GM23248 (cell line): Measurements from ENCODE around the gene TXNRD2. TPM values are rescaled to one million over a fixed set of nuclear protein-coding genes. Genes with fewer than 3 reads are reported as not detected.

Source experiments
- DNase-seq: peaks from one replicate; pipeline ENCODE4 v3.0.0-alpha.2; 2015
- H2AFZ ChIP-seq: fragments of 200-600 bp; sonication (generic); 2 replicates; pipeline ENCODE4 v1.6.1; 2016; ENCODE audit warnings: antibody characterized with exemption
- H3F3A ChIP-seq: fragments of 200-600 bp; sonication (generic); 2 replicates; pipeline ENCODE4 v1.6.1; 2016; ENCODE audit warnings: mild to moderate bottlenecking, antibody characterized with exemption, mixed run types; ENCODE audit not compliant: insufficient read depth
- H3K27ac ChIP-seq: fragments of 200-600 bp; sonication (generic); 2 replicates; pipeline ENCODE4 v1.5.1; 2016; ENCODE audit warnings: mild to moderate bottlenecking
- H3K27me3 ChIP-seq: fragments of 200-600 bp; sonication (generic); replicated peaks from 2 replicates; pipeline ENCODE4 v1.6.1; 2016; ENCODE audit warnings: mild to moderate bottlenecking; ENCODE audit not compliant: insufficient read depth
- H3K36me3 ChIP-seq: fragments of 200-600 bp; sonication (generic); 2 replicates; pipeline ENCODE4 v1.6.1; 2016; ENCODE audit warnings: low read depth, mild to moderate bottlenecking
- H3K4me1 ChIP-seq: fragments of 200-600 bp; sonication (generic); 2 replicates; pipeline ENCODE4 v1.6.1; 2016; ENCODE audit warnings: mild to moderate bottlenecking; ENCODE audit not compliant: insufficient read depth
- H3K4me2 ChIP-seq: fragments of 200-600 bp; sonication (generic); one replicate; pipeline ENCODE4 v1.6.1; 2016; ENCODE audit warnings: mild to moderate bottlenecking; ENCODE audit not compliant: unreplicated experiment
- H3K4me3 ChIP-seq: fragments of 200-600 bp; sonication (generic); 2 replicates; pipeline ENCODE4 v1.5.1; 2016; ENCODE audit warnings: mild to moderate bottlenecking
- H3K79me2 ChIP-seq: fragments of 200-600 bp; sonication (generic); 2 replicates; pipeline ENCODE4 v1.6.1; 2016; ENCODE audit warnings: mild to moderate bottlenecking; ENCODE audit not compliant: insufficient read depth
- H3K9ac ChIP-seq: fragments of 200-600 bp; sonication (generic); 2 replicates; pipeline ENCODE4 v1.6.1; 2016; ENCODE audit warnings: mild to moderate bottlenecking
- H3K9me2 ChIP-seq: fragments of 200-600 bp; sonication (generic); 2 replicates; pipeline ENCODE4 v1.6.1; 2016; ENCODE audit warnings: mixed run types, mild to moderate bottlenecking, moderate library complexity; ENCODE audit not compliant: insufficient read depth
- H3K9me3 ChIP-seq: fragments of 200-600 bp; sonication (generic); one replicate; pipeline ENCODE4 v1.6.1; 2017; ENCODE audit warnings: low read depth
- H4K20me1 ChIP-seq: fragments of 200-600 bp; sonication (generic); 2 replicates; pipeline ENCODE4 v1.6.0; 2016; ENCODE audit not compliant: insufficient read depth
- EZH2 ChIP-seq: fragments of 200-600 bp; sonication (generic); IDR thresholded peaks from 2 replicates; pipeline ENCODE4 v1.6.1; 2018; ENCODE audit warnings: antibody characterized with exemption, mild to moderate bottlenecking; ENCODE audit not compliant: insufficient read depth, poor library complexity, severe bottlenecking
- EZH2phosphoT487 ChIP-seq: fragments of 200-600 bp; sonication (generic); IDR thresholded peaks from 2 replicates; pipeline ENCODE4 v1.6.1; 2018; ENCODE audit warnings: antibody characterized with exemption, moderate library complexity, mild to moderate bottlenecking, low read depth; ENCODE audit not compliant: insufficient read depth
- WGBS, 2 experiments: methylation state at CpG; one replicate each; pipeline ENCODE4 v1.1.6; 2015 to 2017; ENCODE audit warnings: low lambda C conversion rate in 2 of 2, low coverage in 1 of 2; ENCODE audit errors: missing lambda C conversion rate in 2 of 2; 5-methylcytosine and 5-hydroxymethylcytosine counted together
- in situ Hi-C: fragments of 300-500 bp; cut with MboI; formaldehyde crosslinking; loops from 2 replicates; pipeline ENCODE4 v1.15.0; 2020
- polyA plus RNA-seq: library from polyadenylated mRNA; unstranded; fragments of >200 nt; fragmentation: Nextera tagmentation; extraction: Ambion mirVana; gene quantifications from 2 replicates; pipeline ENCODE4 v1.2.1, GENCODE V29; 2016
- total RNA-seq: library from RNA; depleted of rRNA; stranded (reverse); fragments of >200 nt; shearing (Covaris generic); gene quantifications from 2 replicates; pipeline ENCODE4 v1.2.3, GENCODE V29; 2014

The TXNRD2 gene
- total and polyA plus RNA-seq, 2 experiments from 2014 or later = 20.1 to 24.8 TPM

DNA sequence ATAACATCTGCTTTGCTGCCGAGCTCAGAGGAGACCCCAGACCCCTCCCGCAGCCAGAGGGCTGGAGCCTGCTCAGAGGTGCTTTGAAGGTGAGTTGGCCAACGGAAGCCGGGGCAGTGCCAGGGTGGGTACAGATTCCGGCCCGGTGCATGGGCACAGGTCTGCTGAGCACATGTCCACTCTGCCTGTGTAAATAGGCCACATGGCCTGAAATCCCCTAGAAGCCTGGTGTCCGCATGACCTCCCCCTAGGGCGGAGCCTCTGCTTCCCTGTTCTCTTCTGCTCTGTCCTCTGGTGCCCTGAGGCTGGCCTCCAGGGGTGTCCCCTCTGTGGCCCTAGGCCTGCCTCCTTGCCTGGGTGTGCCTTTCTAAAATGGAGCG is 19.6 kb upstream of the TXNRD2 start:
- Histone ChIP-seq H3K4me3 (no peak overlapping the region), H3K9me2 (no peaks in the 10 kb centered on the region), H3F3A (peaks cover 21% of the 10 kb centered on the region; the same call in 1 of the 2 replicates), H3K9me3 (no peaks in the 10 kb centered on the region), H3K4me2 (no peak overlapping the region), H2AFZ (no peak overlapping the region), H3K4me1 (peaks cover 25% of the 10 kb centered on the region), H4K20me1 (no peaks in the 10 kb centered on the region), H3K9ac (no peak overlapping the region), H3K27ac (no peak overlapping the region), H3K27me3 (no peaks in the 10 kb centered on the region), H3K36me3 (no peaks in the 10 kb centered on the region), H3K79me2 (peaks cover 5% of the 10 kb centered on the region; the same call in 1 of the 2 replicates)
- TF ChIP-seq EZH2 (no peak), EZH2phosphoT487 (no peak)
- in situ Hi-C loops = no loop called here
- no peak for DNase-seq
- WGBS, 2 experiments = 77 to 89% methylated on average over 8 of the region's 9 CpGs

DNA sequence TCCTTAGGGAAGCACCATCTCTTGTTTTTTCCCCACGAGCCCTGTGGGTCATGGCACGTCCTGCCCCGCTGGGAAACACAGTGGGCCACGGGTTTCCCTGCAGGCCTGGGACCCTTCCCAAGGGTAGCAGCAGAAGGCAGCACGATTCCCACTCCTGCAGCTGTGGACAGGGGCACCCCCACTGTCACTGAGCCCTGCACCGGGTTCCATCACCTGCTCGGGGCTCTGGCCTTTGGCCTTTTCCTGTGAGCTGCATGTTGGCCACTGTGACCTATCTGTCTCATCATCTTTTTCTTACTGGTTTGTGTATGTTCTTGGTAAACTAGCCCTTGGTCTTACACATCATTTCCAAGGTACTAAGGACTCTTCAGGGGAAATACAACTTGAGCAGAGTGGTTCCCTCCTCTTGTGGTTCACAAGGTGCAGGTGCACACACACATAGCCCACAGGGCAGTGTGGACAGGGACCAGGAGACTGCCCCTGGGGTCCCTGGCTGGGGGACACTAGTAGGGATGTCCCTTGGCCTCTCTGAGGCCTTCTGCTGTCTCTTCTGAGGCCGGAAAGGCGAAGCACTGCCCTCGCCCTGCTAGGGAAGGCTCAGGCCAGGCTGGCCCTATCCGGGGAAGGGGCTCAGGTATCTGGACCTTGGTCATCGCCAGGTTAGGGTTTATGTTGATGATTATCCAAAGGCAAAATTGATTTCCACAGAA is 19.0 kb upstream of the TXNRD2 start:
- peaks cover 5% of the 10 kb centered on the region; the same call in 1 of the 2 replicates for H3K79me2 ChIP-seq
- peaks cover 21% of the 10 kb centered on the region; the same call in 1 of the 2 replicates for H3F3A ChIP-seq
- H4K20me1 ChIP-seq = no peaks in the 10 kb centered on the region
- no peak overlapping the region for H3K9ac ChIP-seq
- H3K4me3 ChIP-seq = no peak overlapping the region
- H3K4me2 ChIP-seq = no peak overlapping the region
- TF ChIP-seq EZH2phosphoT487 = no peak
- no peak for TF ChIP-seq EZH2
- no peak overlapping the region for H3K27ac ChIP-seq
- H3K9me2 ChIP-seq = no peaks in the 10 kb centered on the region
- in situ Hi-C loops = no loop called here
- DNase-seq = no peak
- no peaks in the 10 kb centered on the region for H3K9me3 ChIP-seq
- no peaks in the 10 kb centered on the region for H3K27me3 ChIP-seq
- peaks cover 25% of the 10 kb centered on the region for H3K4me1 ChIP-seq
- WGBS, 2 experiments = 95 to 96% methylated on average over 12 of the region's 12 CpGs
- H3K36me3 ChIP-seq = no peaks in the 10 kb centered on the region
- no peak overlapping the region for H2AFZ ChIP-seq

DNA sequence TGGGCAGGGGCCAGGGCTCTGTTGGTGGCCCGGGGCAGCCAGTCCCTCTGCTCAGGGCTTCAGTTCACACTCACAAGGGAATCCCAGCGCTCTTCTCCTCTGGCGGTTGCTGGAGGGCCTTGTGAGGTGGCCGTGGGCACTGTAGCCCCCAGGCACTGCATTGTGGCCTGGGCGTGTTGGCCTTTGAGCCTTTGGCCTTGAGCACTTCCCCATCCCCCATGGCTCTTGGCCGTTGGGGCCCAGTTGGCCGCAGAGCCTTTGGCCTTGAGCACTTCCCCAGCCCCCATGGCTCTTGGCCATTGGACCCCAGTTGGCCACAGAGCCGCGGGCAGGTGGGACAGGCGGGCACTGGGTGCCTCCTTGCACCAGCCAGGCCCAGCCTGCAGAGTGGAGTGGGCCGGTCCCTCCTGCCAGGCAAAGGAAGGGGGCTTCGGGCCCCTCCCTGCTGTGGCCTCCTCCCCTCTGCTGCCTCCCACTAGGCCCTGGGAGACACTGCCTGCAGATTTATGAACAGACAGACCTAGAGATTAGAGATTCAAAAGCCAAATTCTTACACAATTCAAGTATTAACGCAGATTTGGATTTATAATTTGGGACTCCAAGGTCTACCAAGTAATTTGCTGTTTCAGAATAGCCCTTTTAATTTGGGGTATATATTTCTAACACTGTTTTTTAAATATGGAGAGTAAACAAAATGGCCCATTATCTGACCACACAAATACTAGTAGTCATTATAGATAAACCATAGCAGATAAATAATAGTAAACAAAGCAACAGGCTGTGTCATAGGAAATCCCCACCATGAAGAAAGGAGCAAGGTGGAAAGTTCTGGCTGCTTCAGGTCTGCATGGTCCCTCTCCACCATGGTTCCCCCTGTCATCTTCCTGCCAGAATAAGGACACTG is 18.2 kb upstream of the TXNRD2 start:
- DNase-seq = no peak
- in situ Hi-C loops = no loop called here
- Histone ChIP-seq H3K4me2 (no peak overlapping the region), H3K79me2 (peaks cover 5% of the 10 kb centered on the region; the same call in 1 of the 2 replicates), H3K4me3 (peak overlapping the region; percentile 47; the same call in 1 of the 2 replicates), H3K4me1 (peaks cover 25% of the 10 kb centered on the region), H3K9me3 (no peaks in the 10 kb centered on the region), H3F3A (peaks cover 21% of the 10 kb centered on the region; the same call in 1 of the 2 replicates), H3K9ac (peak overlapping the region; percentile 41; the same call in 1 of the 2 replicates), H2AFZ (no peak overlapping the region), H3K36me3 (peaks cover 4% of the 10 kb centered on the region; the same call in 1 of the 2 replicates), H4K20me1 (no peaks in the 10 kb centered on the region), H3K27me3 (no peaks in the 10 kb centered on the region), H3K9me2 (no peaks in the 10 kb centered on the region), H3K27ac (no peak overlapping the region)
- TF ChIP-seq EZH2 = no peak
- WGBS, 2 experiments = 38 to 39% methylated on average over 10 to 12 of the region's 13 CpGs

DNA sequence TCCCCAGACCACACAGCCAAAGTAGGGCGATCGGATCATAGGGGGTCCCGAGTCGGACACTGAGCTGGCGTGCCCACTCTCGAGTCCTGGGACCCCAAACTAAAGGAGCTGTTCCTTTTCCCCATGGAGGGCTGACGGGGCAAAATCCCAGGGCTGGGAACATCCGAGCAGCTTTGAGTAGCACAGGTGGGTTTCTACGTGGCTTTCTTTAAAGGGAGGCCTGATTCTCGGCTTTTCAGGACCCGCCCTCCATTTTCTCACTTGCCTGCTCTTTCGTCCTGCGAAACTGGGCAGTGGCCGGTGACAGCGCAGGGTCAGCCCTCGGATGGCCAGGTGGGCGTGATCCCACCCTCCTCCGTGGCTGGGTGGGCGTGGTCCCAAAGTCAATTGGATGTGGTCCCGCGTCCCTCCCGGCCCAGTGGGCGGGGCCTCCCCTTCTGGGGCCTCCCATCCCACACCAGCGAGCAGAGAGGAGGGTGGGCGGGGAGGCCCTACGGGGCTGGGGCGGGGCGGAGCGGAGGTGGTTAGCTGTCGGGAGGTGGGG is 17.5 kb upstream of the TXNRD2 start:
- WGBS, 2 experiments = 19% methylated on average over 24 to 30 of the region's 30 CpGs
- Histone ChIP-seq H3K4me2 (peak overlapping the region; percentile 55), H3K9me3 (no peaks in the 10 kb centered on the region), H3K79me2 (peaks cover 5% of the 10 kb centered on the region; the same call in 1 of the 2 replicates), H2AFZ (peak overlapping the region; percentile 32; the same call in 1 of the 2 replicates), H3F3A (peaks cover 21% of the 10 kb centered on the region; the same call in 1 of the 2 replicates), H3K4me3 (peak overlapping the region; percentile 47), H3K27me3 (no peaks in the 10 kb centered on the region), H3K36me3 (peaks cover 4% of the 10 kb centered on the region; the same call in 1 of the 2 replicates), H3K27ac (0 out of 2 replicates have a peak overlapping the region, but pooled peaks have one; percentile 53), H3K9me2 (no peaks in the 10 kb centered on the region), H3K4me1 (peaks cover 25% of the 10 kb centered on the region), H3K9ac (peak overlapping the region; percentile 41), H4K20me1 (no peaks in the 10 kb centered on the region)
- TF ChIP-seq EZH2 = no peak
- DNase-seq = peak; percentile 77
- in situ Hi-C loops = no loop called here
